K562 (cell line): ENCODE measurements around the gene WDR90. TPM values are rescaled to one million over a fixed set of nuclear protein-coding genes. Genes with fewer than 3 reads are reported as not detected.
A peak's percentile ranks its signal among the peaks of the same experiment; 100 is the strongest.

ENCODE experiments used
- BHLHE40 ChIP-seq: IDR thresholded peaks from 2 replicates; pipeline ENCODE4 v1.6.1; 2011; ENCODE audit warnings: low read length, improper control_type of control experiment
- IFI16 ChIP-seq: fragments of 250-450 bp; sonication (Bioruptor Pico); IDR thresholded peaks from 2 replicates; pipeline ENCODE4 v2.1.2; 2022; ENCODE audit warnings: mild to moderate bottlenecking, inconsistent platforms
- MAZ ChIP-seq, 2 experiments: fragments of 450-650 bp in 1 of 2; sonication (generic) in 1 of 2; formaldehyde crosslinking; IDR thresholded peaks in 1 of 2; conservative IDR thresholded peaks in 1 of 2; 2 replicates each; pipeline versions ENCODE4 v1.4.0 to v1.5.0; 2020; ENCODE audit warnings: mild to moderate bottlenecking in 1 of 2, missing genetic modification reagents in 1 of 2
- ZNF165 ChIP-seq: fragments of 250-450 bp; sonication (Bioruptor Pico); IDR thresholded peaks from 2 replicates; pipeline ENCODE4 v1.4.0; 2020; ENCODE audit warnings: borderline replicate concordance
- ZNF75A ChIP-seq: fragments of 450-650 bp; formaldehyde crosslinking; IDR thresholded peaks from 2 replicates; pipeline ENCODE4 v1.4.0; 2020; ENCODE audit warnings: mild to moderate bottlenecking
- polyA plus RNA-seq, 8 experiments: library from polyadenylated mRNA; depleted of rRNA in 4 of 8; stranded (reverse) in 5 of 8; unstranded in 3 of 8; fragments of >200 nt; fragmentation: Nextera tagmentation in 2 of 8; fragmentation: Illumina TruSeq in 1 of 8; extraction: Ambion mirVana in 2 of 8; extraction: Trizol in 1 of 8; gene quantifications; 2 replicates each; pipeline versions ENCODE4 v1.2.1 to v1.2.3, GENCODE V29; 2011 to 2014; ENCODE audit warnings: inconsistent platforms in 1 of 8, missing spikeins in 1 of 8
- total RNA-seq, 7 experiments: library from RNA; depleted of rRNA in 6 of 7; stranded (reverse); fragments of >200 nt in 6 of 7; fragmentation: Illumina TruSeq in 2 of 7; extraction: Trizol in 2 of 7; gene quantifications; 2 replicates each; pipeline versions ENCODE4 v1.2.1 to v1.2.3, GENCODE V29; 2011 to 2021; ENCODE audit warnings: low replicate concordance in 1 of 7
- TF ChIP-seq, protein P1 (sequence below): sonication (generic); formaldehyde crosslinking; IDR thresholded peaks from 2 replicates; pipeline ENCODE4 v1.8.1; 2023; ENCODE audit warnings: mild to moderate bottlenecking, missing genetic modification reagents
- TF ChIP-seq, protein P2 (sequence below): fragments of 450-650 bp; IDR thresholded peaks from 2 replicates; pipeline ENCODE4 v1.6.1; 2018; ENCODE audit not compliant: partially characterized antibody
- TF ChIP-seq, protein P3 (sequence below), 2 experiments: IDR thresholded peaks; 2 replicates each; pipeline ENCODE4 v1.6.1; 2011; ENCODE audit warnings: borderline replicate concordance in 1 of 2, control low read depth in 1 of 2, low read depth in 1 of 2, low read length in 1 of 2, mild to moderate bottlenecking in 1 of 2, mixed read lengths in 1 of 2, moderate library complexity in 1 of 2; ENCODE audit not compliant: insufficient read depth in 1 of 2, insufficient read length in 1 of 2, poor library complexity in 1 of 2, severe bottlenecking in 1 of 2; ENCODE audit errors: extremely low read depth in 1 of 2
- TF ChIP-seq, protein P4 (sequence below): sonication (generic); formaldehyde crosslinking; IDR thresholded peaks from 2 replicates; pipeline ENCODE4 v1.8.0; 2022; ENCODE audit warnings: missing genetic modification reagents, mild to moderate bottlenecking, borderline replicate concordance
- TF ChIP-seq, protein P5 (sequence below): fragments of 450-650 bp; formaldehyde crosslinking; conservative IDR thresholded peaks from 2 replicates; pipeline ENCODE4 v1.4.0; 2022; ENCODE audit warnings: mild to moderate bottlenecking, missing genetic modification characterization
- TF ChIP-seq, protein P6 (sequence below): fragments of 450-650 bp; formaldehyde crosslinking; IDR thresholded peaks from 2 replicates; pipeline ENCODE4 v1.4.0; 2022; ENCODE audit warnings: missing genetic modification characterization

Gene WDR90
- total and polyA plus RNA-seq, 9 of the 15 experiments (the other 6 are each of a cell fraction or from before 2014, with no cell fraction given), result 0.44 to 12.6 (median 3.3) TPM

DNA sequence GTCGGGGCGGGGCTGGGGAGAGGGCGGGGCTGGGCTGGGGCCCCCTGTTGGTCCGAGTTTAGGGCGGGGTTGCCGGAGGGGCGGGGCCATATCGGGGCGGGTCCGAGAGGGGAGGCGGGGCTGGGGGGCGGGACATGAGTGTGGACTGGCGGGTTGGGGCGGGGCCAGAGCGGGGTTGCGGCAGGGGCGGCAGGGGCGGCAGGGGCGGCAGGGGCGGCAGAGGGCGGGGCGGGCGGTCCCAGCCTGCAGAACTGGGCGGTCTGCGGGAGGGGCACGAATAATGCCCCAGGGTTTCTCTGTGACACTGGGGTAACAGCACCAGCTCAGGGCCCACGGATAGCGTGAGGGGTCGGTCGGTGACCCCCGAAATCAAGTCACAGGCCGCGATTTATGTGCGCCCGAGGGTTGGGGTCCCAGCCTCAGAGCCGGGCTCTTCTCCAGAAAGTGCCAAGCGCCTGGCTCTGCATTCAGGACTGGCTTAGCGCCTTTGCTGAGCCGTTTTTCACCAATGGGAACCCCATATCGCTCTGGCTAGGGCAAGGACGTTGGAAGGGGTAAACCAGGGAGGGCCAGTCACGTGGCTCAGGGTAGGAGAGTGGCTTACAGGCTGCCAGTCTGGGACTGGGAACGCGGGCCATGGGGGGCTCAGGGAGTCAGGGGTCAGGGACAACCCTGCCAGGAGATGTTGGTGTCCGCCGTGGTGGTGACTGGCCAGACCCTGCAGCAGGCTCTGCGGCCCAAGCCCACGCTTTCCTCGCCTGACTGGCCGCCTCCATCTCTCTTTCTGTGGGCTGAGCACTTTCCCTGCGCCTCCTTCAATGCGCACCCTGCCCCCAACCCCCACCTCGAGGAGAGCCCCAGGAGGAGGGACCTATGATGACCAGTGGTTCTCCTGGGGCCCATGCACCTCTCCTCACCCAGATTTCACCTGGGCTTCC is 11.8 kb upstream of the WDR90 start (continued):
- TF ChIP-seq, protein P1, sequence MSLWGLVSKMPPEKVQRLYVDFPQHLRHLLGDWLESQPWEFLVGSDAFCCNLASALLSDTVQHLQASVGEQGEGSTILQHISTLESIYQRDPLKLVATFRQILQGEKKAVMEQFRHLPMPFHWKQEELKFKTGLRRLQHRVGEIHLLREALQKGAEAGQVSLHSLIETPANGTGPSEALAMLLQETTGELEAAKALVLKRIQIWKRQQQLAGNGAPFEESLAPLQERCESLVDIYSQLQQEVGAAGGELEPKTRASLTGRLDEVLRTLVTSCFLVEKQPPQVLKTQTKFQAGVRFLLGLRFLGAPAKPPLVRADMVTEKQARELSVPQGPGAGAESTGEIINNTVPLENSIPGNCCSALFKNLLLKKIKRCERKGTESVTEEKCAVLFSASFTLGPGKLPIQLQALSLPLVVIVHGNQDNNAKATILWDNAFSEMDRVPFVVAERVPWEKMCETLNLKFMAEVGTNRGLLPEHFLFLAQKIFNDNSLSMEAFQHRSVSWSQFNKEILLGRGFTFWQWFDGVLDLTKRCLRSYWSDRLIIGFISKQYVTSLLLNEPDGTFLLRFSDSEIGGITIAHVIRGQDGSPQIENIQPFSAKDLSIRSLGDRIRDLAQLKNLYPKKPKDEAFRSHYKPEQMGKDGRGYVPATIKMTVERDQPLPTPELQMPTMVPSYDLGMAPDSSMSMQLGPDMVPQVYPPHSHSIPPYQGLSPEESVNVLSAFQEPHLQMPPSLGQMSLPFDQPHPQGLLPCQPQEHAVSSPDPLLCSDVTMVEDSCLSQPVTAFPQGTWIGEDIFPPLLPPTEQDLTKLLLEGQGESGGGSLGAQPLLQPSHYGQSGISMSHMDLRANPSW (CRISPR knock-in tag), result no peak
- TF ChIP-seq, protein P2, sequence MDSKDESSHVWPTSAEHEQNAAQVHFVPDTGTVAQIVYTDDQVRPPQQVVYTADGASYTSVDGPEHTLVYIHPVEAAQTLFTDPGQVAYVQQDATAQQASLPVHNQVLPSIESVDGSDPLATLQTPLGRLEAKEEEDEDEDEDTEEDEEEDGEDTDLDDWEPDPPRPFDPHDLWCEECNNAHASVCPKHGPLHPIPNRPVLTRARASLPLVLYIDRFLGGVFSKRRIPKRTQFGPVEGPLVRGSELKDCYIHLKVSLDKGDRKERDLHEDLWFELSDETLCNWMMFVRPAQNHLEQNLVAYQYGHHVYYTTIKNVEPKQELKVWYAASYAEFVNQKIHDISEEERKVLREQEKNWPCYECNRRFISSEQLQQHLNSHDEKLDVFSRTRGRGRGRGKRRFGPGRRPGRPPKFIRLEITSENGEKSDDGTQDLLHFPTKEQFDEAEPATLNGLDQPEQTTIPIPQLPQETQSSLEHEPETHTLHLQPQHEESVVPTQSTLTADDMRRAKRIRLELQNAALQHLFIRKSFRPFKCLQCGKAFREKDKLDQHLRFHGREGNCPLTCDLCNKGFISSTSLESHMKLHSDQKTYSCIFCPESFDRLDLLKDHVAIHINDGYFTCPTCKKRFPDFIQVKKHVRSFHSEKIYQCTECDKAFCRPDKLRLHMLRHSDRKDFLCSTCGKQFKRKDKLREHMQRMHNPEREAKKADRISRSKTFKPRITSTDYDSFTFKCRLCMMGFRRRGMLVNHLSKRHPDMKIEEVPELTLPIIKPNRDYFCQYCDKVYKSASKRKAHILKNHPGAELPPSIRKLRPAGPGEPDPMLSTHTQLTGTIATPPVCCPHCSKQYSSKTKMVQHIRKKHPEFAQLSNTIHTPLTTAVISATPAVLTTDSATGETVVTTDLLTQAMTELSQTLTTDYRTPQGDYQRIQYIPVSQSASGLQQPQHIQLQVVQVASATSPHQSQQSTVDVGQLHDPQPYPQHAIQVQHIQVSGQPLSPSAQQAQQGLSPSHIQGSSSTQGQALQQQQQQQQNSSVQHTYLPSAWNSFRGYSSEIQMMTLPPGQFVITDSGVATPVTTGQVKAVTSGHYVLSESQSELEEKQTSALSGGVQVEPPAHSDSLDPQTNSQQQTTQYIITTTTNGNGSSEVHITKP, result no peak
- TF ChIP-seq, protein P3, sequence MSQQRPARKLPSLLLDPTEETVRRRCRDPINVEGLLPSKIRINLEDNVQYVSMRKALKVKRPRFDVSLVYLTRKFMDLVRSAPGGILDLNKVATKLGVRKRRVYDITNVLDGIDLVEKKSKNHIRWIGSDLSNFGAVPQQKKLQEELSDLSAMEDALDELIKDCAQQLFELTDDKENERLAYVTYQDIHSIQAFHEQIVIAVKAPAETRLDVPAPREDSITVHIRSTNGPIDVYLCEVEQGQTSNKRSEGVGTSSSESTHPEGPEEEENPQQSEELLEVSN (IDR thresholded peaks at IDR 0.05; ENCODE audit: borderline replicate concordance in 1 of 2, extremely low read depth in 1 of 2, insufficient read depth in 1 of 2, insufficient read length in 1 of 2, low read depth in 1 of 2, low read length in 1 of 2, poor library complexity in 1 of 2, severe bottlenecking in 1 of 2), result peak in 1 of 2 experiments; percentile 34
- TF ChIP-seq IFI16 (CRISPR knock-in tag) (no peak), ZNF165 (CRISPR knock-in tag) (no peak), ZNF75A (CRISPR knock-in tag) (no peak), BHLHE40 (peak; percentile 47; the same call in 1 of the 2 replicates), MAZ (CRISPR knock-in tag; conservative IDR thresholded peaks at IDR 0.05 in 1 of 2, IDR thresholded peaks at IDR 0.05 in 1 of 2) (0 out of 4 replicates have a peak, but pooled peaks of 1 of the 2 experiments have one; percentile 2)
- TF ChIP-seq, protein P4, sequence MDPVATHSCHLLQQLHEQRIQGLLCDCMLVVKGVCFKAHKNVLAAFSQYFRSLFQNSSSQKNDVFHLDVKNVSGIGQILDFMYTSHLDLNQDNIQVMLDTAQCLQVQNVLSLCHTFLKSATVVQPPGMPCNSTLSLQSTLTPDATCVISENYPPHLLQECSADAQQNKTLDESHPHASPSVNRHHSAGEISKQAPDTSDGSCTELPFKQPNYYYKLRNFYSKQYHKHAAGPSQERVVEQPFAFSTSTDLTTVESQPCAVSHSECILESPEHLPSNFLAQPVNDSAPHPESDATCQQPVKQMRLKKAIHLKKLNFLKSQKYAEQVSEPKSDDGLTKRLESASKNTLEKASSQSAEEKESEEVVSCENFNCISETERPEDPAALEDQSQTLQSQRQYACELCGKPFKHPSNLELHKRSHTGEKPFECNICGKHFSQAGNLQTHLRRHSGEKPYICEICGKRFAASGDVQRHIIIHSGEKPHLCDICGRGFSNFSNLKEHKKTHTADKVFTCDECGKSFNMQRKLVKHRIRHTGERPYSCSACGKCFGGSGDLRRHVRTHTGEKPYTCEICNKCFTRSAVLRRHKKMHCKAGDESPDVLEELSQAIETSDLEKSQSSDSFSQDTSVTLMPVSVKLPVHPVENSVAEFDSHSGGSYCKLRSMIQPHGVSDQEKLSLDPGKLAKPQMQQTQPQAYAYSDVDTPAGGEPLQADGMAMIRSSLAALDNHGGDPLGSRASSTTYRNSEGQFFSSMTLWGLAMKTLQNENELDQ (CRISPR knock-in tag), result no peak
- TF ChIP-seq, protein P5, sequence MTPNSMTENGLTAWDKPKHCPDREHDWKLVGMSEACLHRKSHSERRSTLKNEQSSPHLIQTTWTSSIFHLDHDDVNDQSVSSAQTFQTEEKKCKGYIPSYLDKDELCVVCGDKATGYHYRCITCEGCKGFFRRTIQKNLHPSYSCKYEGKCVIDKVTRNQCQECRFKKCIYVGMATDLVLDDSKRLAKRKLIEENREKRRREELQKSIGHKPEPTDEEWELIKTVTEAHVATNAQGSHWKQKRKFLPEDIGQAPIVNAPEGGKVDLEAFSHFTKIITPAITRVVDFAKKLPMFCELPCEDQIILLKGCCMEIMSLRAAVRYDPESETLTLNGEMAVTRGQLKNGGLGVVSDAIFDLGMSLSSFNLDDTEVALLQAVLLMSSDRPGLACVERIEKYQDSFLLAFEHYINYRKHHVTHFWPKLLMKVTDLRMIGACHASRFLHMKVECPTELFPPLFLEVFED (CRISPR knock-in tag), result no peak
- TF ChIP-seq, protein P6, sequence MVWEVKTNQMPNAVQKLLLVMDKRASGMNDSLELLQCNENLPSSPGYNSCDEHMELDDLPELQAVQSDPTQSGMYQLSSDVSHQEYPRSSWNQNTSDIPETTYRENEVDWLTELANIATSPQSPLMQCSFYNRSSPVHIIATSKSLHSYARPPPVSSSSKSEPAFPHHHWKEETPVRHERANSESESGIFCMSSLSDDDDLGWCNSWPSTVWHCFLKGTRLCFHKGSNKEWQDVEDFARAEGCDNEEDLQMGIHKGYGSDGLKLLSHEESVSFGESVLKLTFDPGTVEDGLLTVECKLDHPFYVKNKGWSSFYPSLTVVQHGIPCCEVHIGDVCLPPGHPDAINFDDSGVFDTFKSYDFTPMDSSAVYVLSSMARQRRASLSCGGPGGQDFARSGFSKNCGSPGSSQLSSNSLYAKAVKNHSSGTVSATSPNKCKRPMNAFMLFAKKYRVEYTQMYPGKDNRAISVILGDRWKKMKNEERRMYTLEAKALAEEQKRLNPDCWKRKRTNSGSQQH (CRISPR knock-in tag), result no peak
